Measurements from ENCODE around the gene FKBP8.
"Not testable (repeated sequence)": the region's sequence is repeated elsewhere in the genome, so short reads cannot be mapped to it uniquely, and the experiment has no call there.

The FKBP8 gene

DNA sequence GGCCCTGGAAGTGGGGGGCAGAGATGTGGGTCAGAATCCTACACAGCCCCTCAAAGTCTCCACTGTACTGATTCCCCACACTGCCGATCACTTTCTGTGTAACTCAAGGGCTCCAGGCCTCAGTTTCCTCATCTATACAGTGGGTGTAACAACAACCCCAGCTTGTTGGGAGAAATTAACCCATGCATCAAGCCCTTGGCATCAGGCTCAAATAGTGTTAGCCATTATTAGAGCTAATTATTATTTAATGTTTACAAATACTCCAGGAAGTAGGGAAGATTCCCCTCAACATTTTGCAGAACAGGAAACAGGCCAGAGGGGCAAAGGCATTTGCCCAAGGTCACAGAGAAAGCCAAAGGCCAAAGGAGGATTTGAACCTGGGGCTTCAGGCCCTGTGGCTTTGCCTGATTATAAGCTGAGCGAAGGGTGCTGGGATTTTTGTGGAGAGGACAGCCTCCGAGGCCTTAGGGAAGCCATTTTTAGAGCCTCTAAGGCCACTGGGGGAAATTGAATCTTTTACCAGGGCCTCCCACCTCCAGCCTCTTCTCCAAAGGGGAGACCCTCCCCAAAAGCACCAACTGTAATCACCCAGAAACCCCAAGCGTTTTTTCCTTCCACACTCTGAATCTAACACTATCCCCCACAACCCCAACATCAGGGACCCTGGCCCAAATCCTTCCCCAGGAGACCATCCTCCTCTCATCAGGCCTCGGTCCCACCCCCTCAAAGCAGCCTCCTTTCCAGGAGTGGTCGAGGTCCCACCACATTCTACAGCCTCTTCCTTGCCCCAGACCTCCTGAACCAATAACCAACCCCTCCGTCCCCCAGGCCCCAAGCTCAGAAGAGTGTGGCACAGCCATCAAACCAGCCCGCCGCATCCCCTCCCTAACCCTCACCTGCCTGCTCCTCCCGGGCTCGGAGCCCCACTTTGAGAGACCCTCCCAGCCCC lies 1.1 kb downstream of the FKBP8 start:
- DNase-seq (ENCODE audit: low read depth), result peak; percentile 23
- TF ChIP-seq POLR2A (IDR thresholded peaks at IDR 0.05; ENCODE audit: extremely low read depth, insufficient read length) (no peak), MYC (IDR thresholded peaks at IDR 0.05; ENCODE audit: low read depth, low read length) (no peak)
- TF ChIP-seq, protein P1, sequence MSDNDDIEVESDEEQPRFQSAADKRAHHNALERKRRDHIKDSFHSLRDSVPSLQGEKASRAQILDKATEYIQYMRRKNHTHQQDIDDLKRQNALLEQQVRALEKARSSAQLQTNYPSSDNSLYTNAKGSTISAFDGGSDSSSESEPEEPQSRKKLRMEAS (IDR thresholded peaks at IDR 0.05; ENCODE audit: low read depth, low read length), result no peak
- TF ChIP-seq, protein P2, sequence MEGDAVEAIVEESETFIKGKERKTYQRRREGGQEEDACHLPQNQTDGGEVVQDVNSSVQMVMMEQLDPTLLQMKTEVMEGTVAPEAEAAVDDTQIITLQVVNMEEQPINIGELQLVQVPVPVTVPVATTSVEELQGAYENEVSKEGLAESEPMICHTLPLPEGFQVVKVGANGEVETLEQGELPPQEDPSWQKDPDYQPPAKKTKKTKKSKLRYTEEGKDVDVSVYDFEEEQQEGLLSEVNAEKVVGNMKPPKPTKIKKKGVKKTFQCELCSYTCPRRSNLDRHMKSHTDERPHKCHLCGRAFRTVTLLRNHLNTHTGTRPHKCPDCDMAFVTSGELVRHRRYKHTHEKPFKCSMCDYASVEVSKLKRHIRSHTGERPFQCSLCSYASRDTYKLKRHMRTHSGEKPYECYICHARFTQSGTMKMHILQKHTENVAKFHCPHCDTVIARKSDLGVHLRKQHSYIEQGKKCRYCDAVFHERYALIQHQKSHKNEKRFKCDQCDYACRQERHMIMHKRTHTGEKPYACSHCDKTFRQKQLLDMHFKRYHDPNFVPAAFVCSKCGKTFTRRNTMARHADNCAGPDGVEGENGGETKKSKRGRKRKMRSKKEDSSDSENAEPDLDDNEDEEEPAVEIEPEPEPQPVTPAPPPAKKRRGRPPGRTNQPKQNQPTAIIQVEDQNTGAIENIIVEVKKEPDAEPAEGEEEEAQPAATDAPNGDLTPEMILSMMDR (IDR thresholded peaks at IDR 0.05; ENCODE audit: low read depth, low read length), result no peak
- peak overlapping the region; percentile 48 for H3K4me3 ChIP-seq (ENCODE audit: low read depth, low read length)

DNA sequence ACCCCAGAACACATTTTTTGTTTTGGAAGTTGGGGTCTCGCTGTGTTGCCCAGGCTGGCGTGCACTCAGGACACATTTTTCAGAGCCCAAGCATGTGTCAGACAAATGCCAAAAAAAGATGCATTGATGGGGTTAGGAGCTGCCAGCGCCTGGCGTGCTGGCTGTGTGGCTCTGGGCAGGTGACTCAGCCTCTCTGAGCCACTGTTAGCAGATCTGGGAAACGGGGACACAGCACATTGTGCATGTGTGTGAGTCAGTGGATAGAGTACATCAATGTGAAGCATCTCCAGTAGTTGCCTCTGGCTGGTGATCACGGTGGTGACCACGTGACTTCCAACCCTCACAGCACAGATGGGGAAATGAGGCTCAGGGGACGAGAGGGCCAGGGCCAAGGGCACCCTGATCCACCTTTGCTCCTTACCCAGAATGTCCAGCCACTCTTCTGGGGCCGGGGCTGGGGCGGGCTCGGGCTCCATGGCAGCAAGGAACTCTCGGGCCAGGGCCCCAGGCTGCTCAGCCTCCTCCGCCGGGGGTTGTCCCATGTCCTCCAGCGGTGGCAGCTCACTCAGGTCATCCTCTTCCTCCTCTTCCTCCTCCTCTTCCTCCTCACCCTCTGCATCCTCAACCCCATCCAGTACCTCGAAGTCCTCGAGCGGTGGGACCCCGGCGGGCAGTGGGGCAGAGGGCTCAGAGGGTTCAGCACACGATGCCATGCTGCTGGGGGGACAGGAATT lies 1.9 kb downstream of the FKBP8 start:
- TF ChIP-seq POLR2A (IDR thresholded peaks at IDR 0.05; ENCODE audit: extremely low read depth, insufficient read length) (no peak), MYC (IDR thresholded peaks at IDR 0.05; ENCODE audit: low read depth, low read length) (no peak)
- TF ChIP-seq, protein P2 (IDR thresholded peaks at IDR 0.05; ENCODE audit: low read depth, low read length), result no peak
- TF ChIP-seq, protein P1 (IDR thresholded peaks at IDR 0.05; ENCODE audit: low read depth, low read length), result no peak
- no peak for DNase-seq (ENCODE audit: low read depth)
- H3K4me3 ChIP-seq (ENCODE audit: low read depth, low read length), result no peak overlapping the region

DNA sequence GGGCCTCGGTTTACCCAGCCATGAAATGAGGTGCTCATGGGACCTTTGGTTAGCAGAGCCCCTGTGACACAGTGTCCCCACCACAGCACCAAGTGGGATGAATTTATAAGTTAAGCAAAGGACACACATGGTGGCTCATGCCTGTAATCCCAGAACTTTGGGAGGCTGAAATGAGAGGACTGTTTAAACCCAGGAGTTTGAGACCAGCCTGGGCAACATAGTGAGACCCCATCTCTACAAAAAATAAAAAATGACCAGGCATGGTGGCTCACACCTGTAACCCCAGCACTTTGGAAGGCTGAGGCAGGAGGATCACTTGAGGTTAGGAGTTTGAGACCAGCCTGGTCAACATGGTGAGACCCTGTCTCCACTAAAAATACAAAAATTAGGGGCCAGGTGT lies 3.2 kb downstream of the FKBP8 start:
- not testable (repeated sequence) for H3K4me3 ChIP-seq (ENCODE audit: low read depth, low read length); DNase-seq (ENCODE audit: low read depth)

DNA sequence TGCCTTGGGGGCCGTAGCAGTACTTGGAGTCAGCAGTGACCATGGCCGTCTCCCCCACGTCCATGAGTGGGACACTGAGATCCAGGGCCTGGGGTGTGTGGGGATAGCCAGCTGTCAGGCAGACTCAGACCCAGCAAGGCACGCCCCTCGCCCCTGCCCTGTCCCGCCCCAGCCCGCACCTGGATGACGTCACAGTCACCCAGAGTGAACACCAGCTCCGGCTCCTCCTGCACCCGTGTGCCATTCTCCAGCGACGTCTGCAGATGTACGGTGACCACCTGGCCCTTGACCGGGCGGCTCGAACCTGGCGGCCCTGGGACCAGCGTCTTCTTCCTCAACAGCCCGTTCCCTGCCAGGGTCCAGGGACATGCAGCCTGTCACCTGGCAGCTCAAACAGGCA lies 4.0 kb downstream of the FKBP8 start:
- TF ChIP-seq, protein P1 (IDR thresholded peaks at IDR 0.05; ENCODE audit: low read depth, low read length), result no peak
- TF ChIP-seq MYC (IDR thresholded peaks at IDR 0.05; ENCODE audit: low read depth, low read length) (no peak), POLR2A (IDR thresholded peaks at IDR 0.05; ENCODE audit: extremely low read depth, insufficient read length) (no peak)
- TF ChIP-seq, protein P2 (IDR thresholded peaks at IDR 0.05; ENCODE audit: low read depth, low read length), result no peak
- no peak for DNase-seq (ENCODE audit: low read depth)
- H3K4me3 ChIP-seq (ENCODE audit: low read depth, low read length), result no peak overlapping the region

DNA sequence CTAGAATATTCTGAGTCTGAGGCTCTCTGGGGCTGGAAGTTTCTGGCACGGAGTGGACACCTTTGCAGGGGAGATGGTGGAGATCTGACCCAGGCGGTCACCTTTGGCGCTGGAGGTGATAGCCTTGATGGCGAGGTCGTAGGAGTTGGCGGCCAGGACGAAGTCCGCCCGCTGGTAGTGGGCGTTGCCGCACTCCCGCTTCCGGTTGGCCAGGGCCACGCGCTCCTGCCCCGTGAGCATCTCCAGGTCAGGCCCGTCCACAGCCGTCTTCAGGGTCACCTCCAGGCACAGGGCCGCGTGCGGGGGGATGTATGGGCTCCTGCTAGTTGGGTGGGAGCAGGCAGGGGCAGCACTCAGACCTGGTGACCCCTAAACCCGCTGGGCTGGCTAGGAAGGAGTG lies 5.3 kb downstream of the FKBP8 start:
- H3K4me3 ChIP-seq (ENCODE audit: low read depth, low read length), result no peak overlapping the region
- TF ChIP-seq MYC (IDR thresholded peaks at IDR 0.05; ENCODE audit: low read depth, low read length), result no peak
- TF ChIP-seq, protein P2 (IDR thresholded peaks at IDR 0.05; ENCODE audit: low read depth, low read length), result no peak
- DNase-seq (ENCODE audit: low read depth), result no peak

DNA sequence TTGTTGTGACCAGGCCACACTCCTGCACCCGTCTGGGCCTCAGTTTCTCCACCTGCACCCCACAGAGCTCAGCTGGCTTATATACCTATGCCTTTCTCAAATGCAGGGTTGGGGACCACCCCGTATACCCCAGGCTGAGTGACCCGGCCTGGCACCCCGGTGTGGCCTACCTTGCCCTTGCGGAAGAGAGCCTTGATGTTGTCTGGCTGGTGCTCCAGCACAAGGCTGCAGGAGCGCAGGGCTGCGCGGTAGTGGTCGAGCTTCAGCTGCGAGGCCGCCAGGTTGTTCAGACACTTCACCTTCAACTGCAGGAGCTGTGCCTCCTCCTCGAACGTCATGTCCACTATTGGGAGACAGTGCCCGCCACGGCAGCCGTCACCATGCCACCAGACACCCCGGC lies 5.9 kb downstream of the FKBP8 start:
- DNase-seq (ENCODE audit: low read depth), result no peak
- TF ChIP-seq, protein P2 (IDR thresholded peaks at IDR 0.05; ENCODE audit: low read depth, low read length), result no peak
- TF ChIP-seq MYC (IDR thresholded peaks at IDR 0.05; ENCODE audit: low read depth, low read length), result no peak
- TF ChIP-seq, protein P1 (IDR thresholded peaks at IDR 0.05; ENCODE audit: low read depth, low read length), result no peak
- no peak for TF ChIP-seq POLR2A (IDR thresholded peaks at IDR 0.05; ENCODE audit: extremely low read depth, insufficient read length)
- H3K4me3 ChIP-seq (ENCODE audit: low read depth, low read length), result no peak overlapping the region
